ENCODE measurements around the gene SEZ6. TPM values are rescaled to one million over a fixed set of nuclear protein-coding genes. Genes with fewer than 3 reads are reported as not detected.

The SEZ6 gene
- total and polyA plus RNA-seq, 4 donors = 0.07 to 0.54 (median 0.18) TPM; not detected in 1

- H3K9me3 ChIP-seq (ENCODE audit: control insufficient read depth in 4 of 4, insufficient read depth in 3 of 4, low read length in 3 of 4) = no peaks in the 10 kb centered on the region
- no peak for DNase-seq
- H3K9ac ChIP-seq (ENCODE audit: insufficient read depth in 1 of 2, low read length in 2 of 2) = no peak overlapping the region
- no peak overlapping the region for H3K4me3 ChIP-seq
- no peak for TF ChIP-seq CTCF (IDR thresholded peaks at IDR 0.05; ENCODE audit: control extremely low read depth, extremely low read depth)
- H3K4me1 ChIP-seq (ENCODE audit: control insufficient read depth in 5 of 5, insufficient read depth in 5 of 5, low read length in 5 of 5) = peaks cover 0 to 12% (median 6%) of the 10 kb centered on the region in 5 donors
- ATAC-seq (ENCODE audit: insufficient read depth, low FRiP score) = no peak
- no peaks in the 10 kb centered on the region for H3K36me3 ChIP-seq (ENCODE audit: control insufficient read depth in 4 of 4, insufficient read depth in 4 of 4, low read length in 4 of 4)
- WGBS, 2 donors = 79% methylated on average over 11 of the region's 11 CpGs
- peaks cover 0 to 17% (median 3%) of the 10 kb centered on the region in 3 donors for H3K27me3 ChIP-seq (ENCODE audit: control insufficient read depth in 3 of 3, insufficient read depth in 3 of 3, low read length in 2 of 3)
- no peak overlapping the region for H3K27ac ChIP-seq (ENCODE audit: low read depth in 1 of 2, low read length in 1 of 2)
These were observed 36.3 kb upstream of the SEZ6 start for GRCh38 chr17:29042026-29042678.

- no peak for TF ChIP-seq CTCF (IDR thresholded peaks at IDR 0.05; ENCODE audit: control extremely low read depth, extremely low read depth)
- Histone ChIP-seq H3K27ac (ENCODE audit: low read depth in 1 of 2, low read length in 1 of 2) (no peak overlapping the region), H3K36me3 (ENCODE audit: control insufficient read depth in 4 of 4, insufficient read depth in 4 of 4, low read length in 4 of 4) (no peaks in the 10 kb centered on the region), H3K4me3 (no peak overlapping the region), H3K27me3 (ENCODE audit: control insufficient read depth in 3 of 3, insufficient read depth in 3 of 3, low read length in 2 of 3) (peaks cover 0 to 17% (median 3%) of the 10 kb centered on the region in 3 donors), H3K9me3 (ENCODE audit: control insufficient read depth in 4 of 4, insufficient read depth in 3 of 4, low read length in 3 of 4) (no peaks in the 10 kb centered on the region), H3K9ac (ENCODE audit: insufficient read depth in 1 of 2, low read length in 2 of 2) (no peak overlapping the region), H3K4me1 (ENCODE audit: control insufficient read depth in 5 of 5, insufficient read depth in 5 of 5, low read length in 5 of 5) (peaks cover 0 to 12% (median 6%) of the 10 kb centered on the region in 5 donors)
- no peak for DNase-seq
- WGBS, 2 donors = 85 to 86% methylated on average over 6 of the region's 6 CpGs
- ATAC-seq (ENCODE audit: insufficient read depth, low FRiP score) = no peak
These were observed 35.7 kb upstream of the SEZ6 start for GRCh38 chr17:29041571-29041970.

- no peaks in the 10 kb centered on the region for H3K9me3 ChIP-seq (ENCODE audit: control insufficient read depth in 4 of 4, insufficient read depth in 3 of 4, low read length in 3 of 4)
- no peak for DNase-seq
- H3K4me3 ChIP-seq = no peak overlapping the region
- H3K27ac ChIP-seq (ENCODE audit: low read depth in 1 of 2, low read length in 1 of 2) = no peak overlapping the region
- peaks cover 0 to 12% (median 6%) of the 10 kb centered on the region in 5 donors for H3K4me1 ChIP-seq (ENCODE audit: control insufficient read depth in 5 of 5, insufficient read depth in 5 of 5, low read length in 5 of 5)
- H3K27me3 ChIP-seq (ENCODE audit: control insufficient read depth in 3 of 3, insufficient read depth in 3 of 3, low read length in 2 of 3) = peaks cover 0 to 19% (median 3%) of the 10 kb centered on the region in 3 donors
- ATAC-seq (ENCODE audit: insufficient read depth, low FRiP score) = no peak
- no peak for TF ChIP-seq CTCF (IDR thresholded peaks at IDR 0.05; ENCODE audit: control extremely low read depth, extremely low read depth)
- WGBS, 2 donors = 96 to 99% methylated on average over 2 of the region's 2 CpGs
- H3K36me3 ChIP-seq (ENCODE audit: control insufficient read depth in 4 of 4, insufficient read depth in 4 of 4, low read length in 4 of 4) = no peaks in the 10 kb centered on the region
- H3K9ac ChIP-seq (ENCODE audit: insufficient read depth in 1 of 2, low read length in 2 of 2) = no peak overlapping the region
These were observed 35.3 kb upstream of the SEZ6 start for GRCh38 chr17:29041091-29041490.

Data from lung (tissue), 12 donors.